SK-N-SH treated with all-trans-retinoic acid at 6 μM for 48 hours (cell line): Measurements from ENCODE around the gene WDR49.

Experiments used
- ARNTL ChIP-seq: fragments of 450-650 bp; formaldehyde crosslinking; IDR thresholded peaks from 2 replicates; pipeline ENCODE4 v1.5.0; 2020; ENCODE audit warnings: low read depth, mild to moderate bottlenecking, moderate library complexity, borderline replicate concordance
- GLIS3 ChIP-seq: fragments of 250-450 bp; sonication (Bioruptor Pico); IDR thresholded peaks from 2 replicates; pipeline ENCODE4 v1.5.0; 2020; ENCODE audit warnings: mild to moderate bottlenecking, moderate library complexity
- ISL1 ChIP-seq: fragments of 250-450 bp; sonication (Bioruptor Pico); IDR thresholded peaks from 2 replicates; pipeline ENCODE4 v2.1.2; 2022; ENCODE audit warnings: mild to moderate bottlenecking, moderate library complexity
- TCF4 ChIP-seq: fragments of 250-450 bp; sonication (Bioruptor Pico); IDR thresholded peaks from 2 replicates; pipeline ENCODE4 v1.8.0; 2021; ENCODE audit warnings: mild to moderate bottlenecking, moderate library complexity, borderline replicate concordance
- ZFP3 ChIP-seq: fragments of 250-450 bp; sonication (Bioruptor Pico); IDR thresholded peaks from 2 replicates; pipeline ENCODE4 v1.5.0; 2020; ENCODE audit warnings: mild to moderate bottlenecking, moderate library complexity
- ZFP30 ChIP-seq: fragments of 450-650 bp; formaldehyde crosslinking; IDR thresholded peaks from 2 replicates; pipeline ENCODE4 v1.5.0; 2022; ENCODE audit warnings: mild to moderate bottlenecking, moderate library complexity
- ZNF565 ChIP-seq: fragments of 450-650 bp; formaldehyde crosslinking; conservative IDR thresholded peaks from 2 replicates; pipeline ENCODE4 v1.5.0; 2020; ENCODE audit warnings: low read depth, mild to moderate bottlenecking, moderate library complexity
- TF ChIP-seq, protein P1 (sequence below): fragments of 250-450 bp; sonication (Bioruptor Pico); IDR thresholded peaks from 2 replicates; pipeline ENCODE4 v1.8.0; 2020; ENCODE audit warnings: mild to moderate bottlenecking, moderate library complexity, borderline replicate concordance
- TF ChIP-seq, protein P2 (sequence below): fragments of 250-450 bp; sonication (Bioruptor Pico); IDR thresholded peaks from 2 replicates; pipeline ENCODE4 v1.5.1; 2021; ENCODE audit warnings: mild to moderate bottlenecking, moderate library complexity
- TF ChIP-seq, protein P3 (sequence below): fragments of 250-450 bp; sonication (Bioruptor Pico); IDR thresholded peaks from 2 replicates; pipeline ENCODE4 v1.8.0; 2021; ENCODE audit warnings: low read depth, mild to moderate bottlenecking, moderate library complexity, borderline replicate concordance
- TF ChIP-seq, protein P4 (sequence below): fragments of 250-450 bp; sonication (Bioruptor Pico); IDR thresholded peaks from 2 replicates; pipeline ENCODE4 v1.5.1; 2020; ENCODE audit warnings: low read depth, mild to moderate bottlenecking, moderate library complexity

DNA sequence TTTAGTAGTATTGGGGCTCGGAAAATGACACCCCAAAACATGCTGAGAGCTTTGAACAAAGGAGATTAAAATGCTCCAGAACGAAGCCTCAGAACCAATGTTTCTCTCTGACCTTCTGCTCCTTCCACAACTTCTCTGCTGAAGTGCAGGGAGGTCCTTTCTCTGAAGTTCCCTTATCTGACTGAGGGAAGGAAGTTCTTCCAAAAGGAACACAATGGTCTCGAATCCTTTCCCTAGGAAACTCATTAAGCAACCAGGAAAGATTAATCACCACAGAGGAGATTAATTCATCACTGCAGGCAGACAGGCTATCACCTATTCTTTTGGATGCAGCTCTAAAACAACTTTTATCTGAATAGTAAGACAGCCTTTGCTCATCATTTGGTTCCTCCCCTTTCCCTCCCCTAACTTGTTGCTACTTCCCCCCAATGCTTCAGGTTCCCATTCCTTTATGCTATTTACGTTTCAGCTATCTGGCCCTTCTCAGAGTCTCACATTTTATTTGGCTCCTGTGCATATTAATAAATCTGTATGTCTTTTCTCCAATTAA is 18.2 kb upstream of the WDR49 start:
- TF ChIP-seq, protein P1, sequence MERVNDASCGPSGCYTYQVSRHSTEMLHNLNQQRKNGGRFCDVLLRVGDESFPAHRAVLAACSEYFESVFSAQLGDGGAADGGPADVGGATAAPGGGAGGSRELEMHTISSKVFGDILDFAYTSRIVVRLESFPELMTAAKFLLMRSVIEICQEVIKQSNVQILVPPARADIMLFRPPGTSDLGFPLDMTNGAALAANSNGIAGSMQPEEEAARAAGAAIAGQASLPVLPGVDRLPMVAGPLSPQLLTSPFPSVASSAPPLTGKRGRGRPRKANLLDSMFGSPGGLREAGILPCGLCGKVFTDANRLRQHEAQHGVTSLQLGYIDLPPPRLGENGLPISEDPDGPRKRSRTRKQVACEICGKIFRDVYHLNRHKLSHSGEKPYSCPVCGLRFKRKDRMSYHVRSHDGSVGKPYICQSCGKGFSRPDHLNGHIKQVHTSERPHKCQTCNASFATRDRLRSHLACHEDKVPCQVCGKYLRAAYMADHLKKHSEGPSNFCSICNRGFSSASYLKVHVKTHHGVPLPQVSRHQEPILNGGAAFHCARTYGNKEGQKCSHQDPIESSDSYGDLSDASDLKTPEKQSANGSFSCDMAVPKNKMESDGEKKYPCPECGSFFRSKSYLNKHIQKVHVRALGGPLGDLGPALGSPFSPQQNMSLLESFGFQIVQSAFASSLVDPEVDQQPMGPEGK (CRISPR knock-in tag), result no peak
- TF ChIP-seq, protein P2, sequence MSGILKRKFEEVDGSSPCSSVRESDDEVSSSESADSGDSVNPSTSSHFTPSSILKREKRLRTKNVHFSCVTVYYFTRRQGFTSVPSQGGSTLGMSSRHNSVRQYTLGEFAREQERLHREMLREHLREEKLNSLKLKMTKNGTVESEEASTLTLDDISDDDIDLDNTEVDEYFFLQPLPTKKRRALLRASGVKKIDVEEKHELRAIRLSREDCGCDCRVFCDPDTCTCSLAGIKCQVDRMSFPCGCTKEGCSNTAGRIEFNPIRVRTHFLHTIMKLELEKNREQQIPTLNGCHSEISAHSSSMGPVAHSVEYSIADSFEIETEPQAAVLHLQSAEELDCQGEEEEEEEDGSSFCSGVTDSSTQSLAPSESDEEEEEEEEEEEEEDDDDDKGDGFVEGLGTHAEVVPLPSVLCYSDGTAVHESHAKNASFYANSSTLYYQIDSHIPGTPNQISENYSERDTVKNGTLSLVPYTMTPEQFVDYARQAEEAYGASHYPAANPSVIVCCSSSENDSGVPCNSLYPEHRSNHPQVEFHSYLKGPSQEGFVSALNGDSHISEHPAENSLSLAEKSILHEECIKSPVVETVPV (CRISPR knock-in tag), result no peak
- TF ChIP-seq, protein P3, sequence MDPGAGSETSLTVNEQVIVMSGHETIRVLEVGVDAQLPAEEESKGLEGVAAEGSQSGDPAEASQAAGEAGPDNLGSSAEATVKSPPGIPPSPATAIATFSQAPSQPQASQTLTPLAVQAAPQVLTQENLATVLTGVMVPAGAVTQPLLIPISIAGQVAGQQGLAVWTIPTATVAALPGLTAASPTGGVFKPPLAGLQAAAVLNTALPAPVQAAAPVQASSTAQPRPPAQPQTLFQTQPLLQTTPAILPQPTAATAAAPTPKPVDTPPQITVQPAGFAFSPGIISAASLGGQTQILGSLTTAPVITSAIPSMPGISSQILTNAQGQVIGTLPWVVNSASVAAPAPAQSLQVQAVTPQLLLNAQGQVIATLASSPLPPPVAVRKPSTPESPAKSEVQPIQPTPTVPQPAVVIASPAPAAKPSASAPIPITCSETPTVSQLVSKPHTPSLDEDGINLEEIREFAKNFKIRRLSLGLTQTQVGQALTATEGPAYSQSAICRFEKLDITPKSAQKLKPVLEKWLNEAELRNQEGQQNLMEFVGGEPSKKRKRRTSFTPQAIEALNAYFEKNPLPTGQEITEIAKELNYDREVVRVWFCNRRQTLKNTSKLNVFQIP (CRISPR knock-in tag), result no peak
- no peak for TF ChIP-seq ARNTL (CRISPR knock-in tag)
- TF ChIP-seq ISL1 (CRISPR knock-in tag), result no peak
- no peak for TF ChIP-seq GLIS3 (CRISPR knock-in tag)
- no peak for TF ChIP-seq ZFP30 (CRISPR knock-in tag)
- TF ChIP-seq ZNF565 (CRISPR knock-in tag), result no peak
- TF ChIP-seq TCF4 (CRISPR knock-in tag), result no peak
- TF ChIP-seq, protein P4, sequence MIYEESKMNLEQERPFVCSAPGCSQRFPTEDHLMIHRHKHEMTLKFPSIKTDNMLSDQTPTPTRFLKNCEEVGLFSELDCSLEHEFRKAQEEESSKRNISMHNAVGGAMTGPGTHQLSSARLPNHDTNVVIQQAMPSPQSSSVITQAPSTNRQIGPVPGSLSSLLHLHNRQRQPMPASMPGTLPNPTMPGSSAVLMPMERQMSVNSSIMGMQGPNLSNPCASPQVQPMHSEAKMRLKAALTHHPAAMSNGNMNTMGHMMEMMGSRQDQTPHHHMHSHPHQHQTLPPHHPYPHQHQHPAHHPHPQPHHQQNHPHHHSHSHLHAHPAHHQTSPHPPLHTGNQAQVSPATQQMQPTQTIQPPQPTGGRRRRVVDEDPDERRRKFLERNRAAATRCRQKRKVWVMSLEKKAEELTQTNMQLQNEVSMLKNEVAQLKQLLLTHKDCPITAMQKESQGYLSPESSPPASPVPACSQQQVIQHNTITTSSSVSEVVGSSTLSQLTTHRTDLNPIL, result no peak
- TF ChIP-seq ZFP3 (CRISPR knock-in tag), result no peak
